ENCODE measurements around the gene AKR1B15. TPM values are rescaled to one million over a fixed set of nuclear protein-coding genes. Genes with fewer than 3 reads are reported as not detected.

Gene AKR1B15
- total RNA-seq, 1 donor from 2014 or later, result not detected

DNA sequence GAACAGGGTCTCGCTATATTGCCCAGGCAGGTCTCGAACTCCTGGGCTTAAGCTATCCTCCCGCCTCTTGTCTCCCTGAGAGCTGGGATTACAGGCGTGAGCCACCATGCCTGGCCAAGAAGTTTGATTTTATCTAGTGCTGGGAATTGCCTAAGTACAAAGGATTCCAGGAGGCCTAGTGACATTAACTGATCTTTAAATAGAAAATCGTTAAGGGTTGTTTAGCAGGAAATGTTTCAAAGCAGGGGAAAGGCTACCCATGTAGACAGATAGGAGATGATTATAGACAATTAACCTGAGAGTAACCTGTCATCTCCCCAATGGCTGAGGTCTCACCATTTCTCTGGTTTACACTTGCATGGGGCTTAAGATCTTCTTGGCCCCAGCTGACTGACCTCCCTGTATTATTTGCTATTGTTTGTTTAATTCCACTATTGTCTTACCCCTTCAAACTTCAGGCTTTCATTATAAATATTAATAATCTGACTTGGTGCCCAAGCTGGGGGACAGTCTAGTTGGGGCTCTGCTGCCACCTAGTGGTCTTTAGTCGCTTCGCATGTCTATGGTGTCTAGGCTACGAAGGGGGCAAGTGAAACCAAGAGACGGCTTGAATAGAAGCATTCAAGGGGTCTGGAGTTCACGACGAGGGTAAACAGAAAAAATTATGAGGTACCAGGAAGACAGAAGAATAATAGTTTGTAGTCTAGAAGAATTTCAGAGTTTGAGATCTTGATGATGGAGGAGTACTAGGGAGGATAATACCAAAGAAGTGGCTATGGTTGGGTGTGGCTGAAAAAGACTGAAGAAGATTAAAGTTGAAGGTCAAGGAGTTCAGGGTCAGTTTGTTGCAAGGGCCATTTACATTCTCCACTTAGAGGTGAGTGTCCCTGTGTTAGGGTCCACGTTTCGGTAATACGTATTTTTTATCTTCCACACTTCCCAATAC, 57.3 kb downstream of the AKR1B15 start:
- Histone ChIP-seq H3K4me1 (peaks cover 5% of the 10 kb centered on the region), H3K27me3 (peaks cover 10% of the 10 kb centered on the region), H3K9me3 (no peaks in the 10 kb centered on the region), H3K27ac (no peak overlapping the region), H3K4me3 (no peak overlapping the region), H3K36me3 (no peaks in the 10 kb centered on the region)
- intact Hi-C loops (cut with DNase I), result loop anchor here (10.0 kb wide), 1 partner anchor 171 kb away; no protein-coding TSS in a partner anchor
- peak; percentile 90 for TF ChIP-seq CTCF (IDR thresholded peaks at IDR 0.05)
- no peak for DNase-seq
- peak; percentile 95 for ATAC-seq

- no peak for DNase-seq
- Histone ChIP-seq H3K4me3 (no peak overlapping the region), H3K27me3 (peaks cover 10% of the 10 kb centered on the region), H3K27ac (no peak overlapping the region), H3K4me1 (no peaks in the 10 kb centered on the region), H3K36me3 (no peaks in the 10 kb centered on the region), H3K9me3 (no peaks in the 10 kb centered on the region)
- intact Hi-C loops (cut with DNase I), result no loop called here
- no peak for TF ChIP-seq CTCF (IDR thresholded peaks at IDR 0.05)
- ATAC-seq, result no peak
Measured at GRCh38 chr7:134611611-134612151, 62.8 kb downstream of the AKR1B15 start.

DNA sequence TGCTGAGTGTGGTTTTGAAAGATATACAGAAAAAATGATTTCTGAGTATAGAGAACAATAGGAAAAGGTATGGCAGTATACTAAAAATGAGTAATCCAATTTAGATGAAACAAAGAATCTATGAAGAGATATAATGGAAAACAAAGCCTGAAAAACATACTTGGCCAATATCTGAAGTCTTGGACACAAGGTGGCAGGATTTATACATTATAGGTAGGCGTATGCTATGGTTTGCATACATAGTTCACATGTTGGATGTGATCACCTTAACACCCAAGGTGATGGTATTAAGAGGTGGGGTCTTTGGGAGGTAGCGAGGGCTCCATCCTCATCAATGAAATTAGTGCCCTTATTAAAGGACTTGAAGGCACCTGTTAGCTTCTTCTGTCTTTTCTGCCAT, 63.3 kb downstream of the AKR1B15 start:
- ATAC-seq (no peak), DNase-seq (no peak)
- Histone ChIP-seq H3K27ac (no peak overlapping the region), H3K36me3 (no peaks in the 10 kb centered on the region), H3K9me3 (no peaks in the 10 kb centered on the region), H3K4me1 (no peaks in the 10 kb centered on the region), H3K4me3 (no peak overlapping the region), H3K27me3 (peaks cover 10% of the 10 kb centered on the region)
- intact Hi-C loops (cut with DNase I), result no loop called here
- TF ChIP-seq CTCF (IDR thresholded peaks at IDR 0.05), result no peak

- H3K27me3 ChIP-seq, result peaks cover 10% of the 10 kb centered on the region
- TF ChIP-seq CTCF (IDR thresholded peaks at IDR 0.05), result no peak
- ATAC-seq, result no peak
- DNase-seq, result no peak
- intact Hi-C loops (cut with DNase I), result no loop called here
- no peaks in the 10 kb centered on the region for H3K36me3 ChIP-seq
- no peak overlapping the region for H3K4me3 ChIP-seq
- no peaks in the 10 kb centered on the region for H3K9me3 ChIP-seq
- no peak overlapping the region for H3K27ac ChIP-seq
- no peaks in the 10 kb centered on the region for H3K4me1 ChIP-seq
Measured at GRCh38 chr7:134613623-134614347, 64.9 kb downstream of the AKR1B15 start.

DNA sequence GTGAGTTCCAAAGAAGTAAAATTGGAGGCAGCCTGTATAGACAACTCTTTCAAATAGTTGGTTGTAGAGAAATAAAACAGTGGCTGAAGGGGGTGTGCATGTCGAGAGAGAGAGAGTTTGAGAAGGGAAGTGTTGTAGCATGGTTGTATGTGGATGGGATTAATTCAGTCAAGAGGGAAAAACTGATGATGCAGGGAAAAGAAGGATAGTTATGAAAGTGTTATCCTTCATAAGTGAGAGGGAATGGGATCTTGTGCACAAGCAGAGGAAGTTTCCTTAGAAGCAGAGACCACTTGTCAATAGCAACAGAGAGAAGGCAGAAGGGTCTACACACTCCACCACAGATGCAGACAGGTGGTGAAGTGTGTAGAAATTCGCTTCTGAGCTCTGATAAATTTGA, 67.7 kb downstream of the AKR1B15 start:
- H3K36me3 ChIP-seq, result no peaks in the 10 kb centered on the region
- ATAC-seq, result no peak
- H3K27ac ChIP-seq, result no peak overlapping the region
- TF ChIP-seq CTCF (IDR thresholded peaks at IDR 0.05), result no peak
- intact Hi-C loops (cut with DNase I), result no loop called here
- H3K4me3 ChIP-seq, result no peak overlapping the region
- H3K4me1 ChIP-seq, result no peaks in the 10 kb centered on the region
- H3K27me3 ChIP-seq, result no peaks in the 10 kb centered on the region
- no peak for DNase-seq
- no peaks in the 10 kb centered on the region for H3K9me3 ChIP-seq
